Stomach (tissue), 4 donors: Measurements from ENCODE around the gene ASXL2.

Experiments
- CTCF ChIP-seq, 7 experiments: fragments of 450-650 bp in 4 of 7; fragments of 200-600 bp in 3 of 7; sonication (generic) in 3 of 7; IDR thresholded peaks; one replicate each; pipeline ENCODE4 v1.5.1; 2016 to 2019; ENCODE audit warnings: antibody characterized with exemption in 7 of 7, control low read depth in 2 of 7, mild to moderate bottlenecking in 1 of 7
- POLR2A ChIP-seq, 4 donors: fragments of 450-650 bp; IDR thresholded peaks; one replicate each; pipeline ENCODE4 v1.6.1; 2016; ENCODE audit warnings: antibody characterized with exemption in 4 of 4, control low read depth in 2 of 4, mild to moderate bottlenecking in 1 of 4, moderate library complexity in 1 of 4
- POLR2AphosphoS5 ChIP-seq, 3 donors: sonication (generic); formaldehyde crosslinking; IDR thresholded peaks; one replicate each; pipeline ENCODE4 v1.6.1; 2016; ENCODE audit warnings: antibody characterized with exemption in 3 of 3

- TF ChIP-seq POLR2AphosphoS5 (IDR thresholded peaks at IDR 0.05) = no peak
- no peak for TF ChIP-seq CTCF (IDR thresholded peaks at IDR 0.05)
- TF ChIP-seq POLR2A (IDR thresholded peaks at IDR 0.05) = no peak
Measured at GRCh38 chr2:25817630-25818029, 60.7 kb downstream of the ASXL2 start.
